Activated CD4-positive, alpha-beta T cell treated with anti-CD3 and anti-CD28 coated beads for 48 hours (primary cell): ENCODE results near the gene MACROD2.
"Not testable (repeated sequence)": the region's sequence is repeated elsewhere in the genome, so short reads cannot be mapped to it uniquely, and the experiment has no call there.

Experiments
- DNase-seq: peaks from one replicate; pipeline ENCODE4 v3.0.0-alpha.2; 2020

Gene MACROD2

GRCh38 chr20:15756002-15756753 lies 1760.9 kb downstream of the MACROD2 start:
- no peak for DNase-seq

GRCh38 chr20:15756754-15757115 lies 1761.4 kb downstream of the MACROD2 start:
- no peak for DNase-seq

GRCh38 chr20:15759594-15759993 lies 1764.3 kb downstream of the MACROD2 start:
- DNase-seq: no peak

GRCh38 chr20:15760001-15760621 lies 1764.8 kb downstream of the MACROD2 start:
- DNase-seq: no peak

GRCh38 chr20:15763366-15763765 lies 1768.0 kb downstream of the MACROD2 start:
- DNase-seq: no peak

- no peak for DNase-seq
Measured at GRCh38 chr20:15767586-15767985, 1772.3 kb downstream of the MACROD2 start.

- DNase-seq: no peak
Measured at GRCh38 chr20:15767999-15768741, 1772.9 kb downstream of the MACROD2 start.

GRCh38 chr20:15772826-15773225 lies 1777.5 kb downstream of the MACROD2 start:
- DNase-seq: no peak

GRCh38 chr20:15774926-15775325 lies 1779.6 kb downstream of the MACROD2 start:
- no peak for DNase-seq

GRCh38 chr20:15776770-15777466 lies 1781.6 kb downstream of the MACROD2 start:
- no peak for DNase-seq

- DNase-seq: no peak
Measured at GRCh38 chr20:15784020-15784419, 1788.7 kb downstream of the MACROD2 start.

GRCh38 chr20:15789079-15789478 lies 1793.8 kb downstream of the MACROD2 start:
- DNase-seq: no peak

- no peak for DNase-seq
Measured at GRCh38 chr20:15792855-15793254, 1797.5 kb downstream of the MACROD2 start.

- no peak for DNase-seq
Measured at GRCh38 chr20:15794409-15794808, 1799.1 kb downstream of the MACROD2 start.

- DNase-seq: no peak
Measured at GRCh38 chr20:15795305-15796019, 1800.1 kb downstream of the MACROD2 start.

- no peak for DNase-seq
Measured at GRCh38 chr20:15799871-15800270, 1804.6 kb downstream of the MACROD2 start.

- no peak for DNase-seq
Measured at GRCh38 chr20:15802020-15802419, 1806.7 kb downstream of the MACROD2 start.

- DNase-seq: no peak
Measured at GRCh38 chr20:15805154-15805553, 1809.8 kb downstream of the MACROD2 start.

GRCh38 chr20:15806105-15806504 lies 1810.8 kb downstream of the MACROD2 start:
- DNase-seq: no peak

- no peak for DNase-seq
Measured at GRCh38 chr20:15807271-15807670, 1812.0 kb downstream of the MACROD2 start.

GRCh38 chr20:15807771-15808170 lies 1812.5 kb downstream of the MACROD2 start:
- not testable (repeated sequence) for DNase-seq

GRCh38 chr20:15811951-15812350 lies 1816.6 kb downstream of the MACROD2 start:
- DNase-seq: no peak

GRCh38 chr20:15812696-15813095 lies 1817.4 kb downstream of the MACROD2 start:
- no peak for DNase-seq
